ENCODE data around the gene TYSND1. TPM values are rescaled to one million over a fixed set of nuclear protein-coding genes. Genes with fewer than 3 reads are reported as not detected.

TYSND1 gene
- total RNA-seq, 4 donors from 2014 or later = 18.6 to 48.8 (median 21.9) TPM

- Histone ChIP-seq H3K36me3 (peaks cover 0 to 59% (median 29%) of the 10 kb centered on the region in 4 donors), H3K4me1 (peaks cover 0 to 23% (median 1%) of the 10 kb centered on the region in 4 donors), H3K4me3 (no peak overlapping the region), H3K27me3 (no peaks in the 10 kb centered on the region), H3K9me3 (no peaks in the 10 kb centered on the region), H3K27ac (no peak overlapping the region)
- TF ChIP-seq CTCF (IDR thresholded peaks at IDR 0.05) (no peak), POLR2A (IDR thresholded peaks at IDR 0.05) (no peak), EP300 (IDR thresholded peaks at IDR 0.05; ENCODE audit: low read depth) (no peak), POLR2AphosphoS5 (IDR thresholded peaks at IDR 0.05) (no peak)
- no peak for DNase-seq
- 62 to 63% methylated on average over 1 to 2 of the region's 2 CpGs for WGBS, 2 donors (ENCODE audit: low coverage in 1 of 2)
- in situ Hi-C loops (cut with MboI; ENCODE audit: low pct_ligation_motif_present in 1 of 4, low pct_unique_long_range_greater_than_20kb in 1 of 4, low sequenced_read_pairs in 3 of 4) (no loop called here), intact Hi-C loops (cut with DNase I; ENCODE audit: low total_unique reads) (no loop called here)
These were observed 11.6 kb upstream of the TYSND1 start for GRCh38 chr10:70158113-70158512.

GRCh38 chr10:70155255-70155838, 8.8 kb upstream of the TYSND1 start:
- H3K9me3 ChIP-seq = no peaks in the 10 kb centered on the region
- peaks cover 0 to 81% (median 35%) of the 10 kb centered on the region in 4 donors for H3K36me3 ChIP-seq
- intact Hi-C loops (cut with DNase I; ENCODE audit: low total_unique reads) = no loop called here
- in situ Hi-C loops (cut with MboI; ENCODE audit: low pct_ligation_motif_present in 1 of 4, low pct_unique_long_range_greater_than_20kb in 1 of 4, low sequenced_read_pairs in 3 of 4) = no loop called here
- no peaks in the 10 kb centered on the region for H3K4me1 ChIP-seq
- DNase-seq = no peak
- H3K27me3 ChIP-seq = no peaks in the 10 kb centered on the region
- H3K27ac ChIP-seq = no peak overlapping the region
- WGBS, 2 donors (ENCODE audit: low coverage in 1 of 2) = 54 to 64% methylated on average over 3 of the region's 3 CpGs
- no peak overlapping the region for H3K4me3 ChIP-seq
- TF ChIP-seq POLR2AphosphoS5 (IDR thresholded peaks at IDR 0.05) (no peak), EP300 (IDR thresholded peaks at IDR 0.05; ENCODE audit: low read depth) (no peak), CTCF (IDR thresholded peaks at IDR 0.05) (no peak), POLR2A (IDR thresholded peaks at IDR 0.05) (no peak)

GRCh38 chr10:70148516-70148915, 2.0 kb upstream of the TYSND1 start:
- TF ChIP-seq CTCF (IDR thresholded peaks at IDR 0.05) = no peak
- Histone ChIP-seq H3K4me3 (no peak overlapping the region), H3K4me1 (peaks cover 13 to 19% (median 17%) of the 10 kb centered on the region in 4 donors), H3K27me3 (no peaks in the 10 kb centered on the region), H3K36me3 (peaks cover 0 to 30% (median 12%) of the 10 kb centered on the region in 4 donors), H3K27ac (no peak overlapping the region), H3K9me3 (no peaks in the 10 kb centered on the region)
- in situ Hi-C loops (cut with MboI; ENCODE audit: low pct_ligation_motif_present in 1 of 4, low pct_unique_long_range_greater_than_20kb in 1 of 4, low sequenced_read_pairs in 3 of 4) (no loop called here), intact Hi-C loops (cut with DNase I; ENCODE audit: low total_unique reads) (loop anchor here (5.0 kb wide), 1 partner anchor 971 kb away; no protein-coding TSS in a partner anchor)
- DNase-seq = no peak
- WGBS, 2 donors (ENCODE audit: low coverage in 1 of 2) = 84 to 90% methylated on average over 2 to 5 of the region's 5 CpGs

- intact Hi-C loops (cut with DNase I; ENCODE audit: low total_unique reads) = loop anchor here (5.0 kb wide), 1 partner anchor 970 kb away; no protein-coding TSS in a partner anchor
- TF ChIP-seq POLR2AphosphoS5 (IDR thresholded peaks at IDR 0.05) (no peak), CTCF (IDR thresholded peaks at IDR 0.05) (no peak), EP300 (IDR thresholded peaks at IDR 0.05; ENCODE audit: low read depth) (no peak), POLR2A (IDR thresholded peaks at IDR 0.05) (no peak)
- no peak for DNase-seq
- Histone ChIP-seq H3K27ac (peak overlapping the region; percentile 93 to 99 (median 98)), H3K4me1 (peaks cover 13 to 19% (median 17%) of the 10 kb centered on the region in 4 donors), H3K36me3 (peaks cover 0 to 17% (median 6%) of the 10 kb centered on the region in 4 donors), H3K4me3 (peak overlapping the region in 2 of 4 donors; percentile 78 to 86), H3K9me3 (no peaks in the 10 kb centered on the region), H3K27me3 (no peaks in the 10 kb centered on the region)
- in situ Hi-C loops (cut with MboI; ENCODE audit: low pct_ligation_motif_present in 1 of 4, low pct_unique_long_range_greater_than_20kb in 1 of 4, low sequenced_read_pairs in 3 of 4) = no loop called here
- 14 to 22% methylated on average over 1 to 2 of the region's 2 CpGs for WGBS, 2 donors (ENCODE audit: low coverage in 1 of 2)
These were observed 742 bp upstream of the TYSND1 start for GRCh38 chr10:70147259-70147625.

All from transverse colon (tissue), 4 donors.